Measurements from ENCODE around the gene IGFL2.

The IGFL2 gene

DNA sequence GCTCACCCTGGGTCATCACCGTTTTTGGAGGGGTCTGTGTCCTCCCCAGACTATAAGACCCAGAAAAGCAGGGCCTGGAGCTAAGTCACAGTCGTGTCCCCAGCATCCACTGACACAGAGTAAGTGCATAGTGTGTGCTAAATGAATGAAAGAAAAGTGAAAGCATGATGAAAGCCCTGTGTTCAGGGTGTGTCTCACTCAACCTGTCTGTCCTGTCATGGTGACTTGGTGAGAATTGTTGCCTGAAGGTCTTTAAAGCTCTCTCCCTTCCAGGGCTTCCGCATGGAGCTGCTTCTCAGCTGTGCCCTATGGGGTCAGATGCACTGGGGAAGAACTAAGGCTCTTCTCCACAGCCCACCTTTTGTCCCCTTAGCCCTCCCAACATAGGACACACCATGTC, 61.0 kb downstream of the IGFL2 start:
- no peak for DNase-seq (ENCODE audit: low read depth)

DNA sequence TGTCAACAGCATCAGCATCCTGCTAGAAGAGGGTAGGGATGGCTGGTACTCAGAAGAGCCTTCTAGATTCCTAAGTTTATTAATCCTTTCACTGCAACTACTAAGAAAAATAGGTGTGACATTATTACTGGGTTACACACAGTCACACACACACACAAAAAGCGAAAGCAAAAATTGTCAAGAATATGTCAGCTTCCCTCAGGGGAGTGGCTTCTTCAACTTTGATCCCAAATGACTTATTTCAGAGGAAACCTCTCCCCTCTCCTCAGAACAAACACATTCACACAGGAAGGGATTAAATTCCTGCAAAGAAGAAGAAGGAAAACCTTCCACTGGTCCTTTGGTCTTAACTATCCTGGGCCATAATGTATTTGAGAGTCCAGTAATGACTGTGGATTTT, 61.4 kb downstream of the IGFL2 start:
- DNase-seq (ENCODE audit: low read depth), result no peak

DNA sequence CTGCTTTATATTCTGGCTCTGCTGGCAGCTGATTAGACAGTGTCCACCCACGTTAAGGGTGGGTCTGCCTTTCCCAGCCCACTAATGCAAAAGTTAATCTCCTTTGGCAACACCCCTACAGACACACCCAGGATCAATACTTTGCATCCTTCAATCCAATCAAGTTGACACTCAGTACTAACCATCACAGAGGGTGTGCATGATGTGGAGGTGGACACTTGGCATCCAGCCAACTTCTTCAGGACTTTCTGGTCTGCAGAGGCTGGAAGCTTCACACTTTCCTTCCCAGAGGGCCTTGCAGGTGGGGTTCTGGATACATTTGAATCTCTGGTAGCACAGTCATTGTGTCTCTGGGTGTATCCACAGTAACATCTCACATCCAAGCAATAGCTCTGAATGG, 62.6 kb downstream of the IGFL2 start:
- DNase-seq (ENCODE audit: low read depth), result no peak

All from activated T-cell treated with anti-CD3 and anti-CD28 coated beads for 24 hours (primary cell).